Liver (tissue), 9 donors: ENCODE results near the gene LEF1. TPM values are rescaled to one million over a fixed set of nuclear protein-coding genes. Genes with fewer than 3 reads are reported as not detected.

Experiments
- DNase-seq: peaks from one replicate; pipeline ENCODE4 v3.0.0-alpha.2; 2017; ENCODE audit warnings: low spot score
- H3K27ac ChIP-seq, 2 donors: one replicate each; pipeline ENCODE4 v1.7.0; 2013; ENCODE audit warnings: inconsistent platforms in 2 of 2, low read length in 2 of 2, control low read depth in 1 of 2, low read depth in 1 of 2, mild to moderate bottlenecking in 1 of 2
- H3K27me3 ChIP-seq, 4 donors: one replicate each; pipeline versions ENCODE4 v1.6.1 to v1.7.0; 2013; ENCODE audit warnings: low read length in 3 of 4, inconsistent platforms in 1 of 4, mild to moderate bottlenecking in 1 of 4, moderate library complexity in 1 of 4; ENCODE audit not compliant: control insufficient read depth in 4 of 4, insufficient read depth in 4 of 4
- H3K36me3 ChIP-seq, 4 donors: one replicate each; pipeline versions ENCODE4 v1.6.1 to v1.7.0; 2013; ENCODE audit warnings: low read length in 3 of 4, mild to moderate bottlenecking in 3 of 4, low read depth in 1 of 4, moderate library complexity in 1 of 4; ENCODE audit not compliant: control insufficient read depth in 4 of 4, insufficient read depth in 3 of 4
- H3K4me1 ChIP-seq, 4 donors: one replicate each; pipeline versions ENCODE4 v1.6.1 to v1.7.0; 2013; ENCODE audit warnings: low read length in 3 of 4, mild to moderate bottlenecking in 3 of 4, moderate library complexity in 1 of 4; ENCODE audit not compliant: control insufficient read depth in 4 of 4, insufficient read depth in 4 of 4
- H3K4me3 ChIP-seq, 3 donors: one replicate each; pipeline versions ENCODE4 v1.6.1 to v1.7.0; 2013; ENCODE audit warnings: low read length in 3 of 3, control low read depth in 1 of 3, low read depth in 1 of 3, mild to moderate bottlenecking in 1 of 3
- H3K9ac ChIP-seq, 2 donors: one replicate each; pipeline ENCODE4 v1.7.0; 2013; ENCODE audit warnings: low read length in 2 of 2, mild to moderate bottlenecking in 2 of 2, moderate library complexity in 2 of 2, control low read depth in 1 of 2, low read depth in 1 of 2
- H3K9me3 ChIP-seq, 4 donors: one replicate each; pipeline versions ENCODE4 v1.6.1 to v1.7.0; 2013; ENCODE audit warnings: low read length in 3 of 4; ENCODE audit not compliant: control insufficient read depth in 4 of 4
- FOXA1 ChIP-seq: IDR thresholded peaks from 2 replicates; pipeline ENCODE4 v1.6.1; 2016; ENCODE audit warnings: antibody characterized with exemption
- FOXA2 ChIP-seq: IDR thresholded peaks from 2 replicates; pipeline ENCODE4 v1.6.1; 2016; ENCODE audit warnings: antibody characterized with exemption
- GABPA ChIP-seq, 2 donors: IDR thresholded peaks in 1 of 2; conservative IDR thresholded peaks in 1 of 2; 2 replicates each; pipeline ENCODE4 v1.6.1; 2016; ENCODE audit warnings: antibody characterized with exemption in 2 of 2, mild to moderate bottlenecking in 1 of 2, moderate library complexity in 1 of 2
- HNF4G ChIP-seq: IDR thresholded peaks from 2 replicates; pipeline ENCODE4 v1.6.1; 2016; ENCODE audit warnings: antibody characterized with exemption
- NR2F2 ChIP-seq: IDR thresholded peaks from 2 replicates; pipeline ENCODE4 v1.6.1; 2016; ENCODE audit warnings: antibody characterized with exemption
- REST ChIP-seq: IDR thresholded peaks from 2 replicates; pipeline ENCODE4 v1.6.1; 2016; ENCODE audit warnings: antibody characterized with exemption, mild to moderate bottlenecking
- SP1 ChIP-seq: IDR thresholded peaks from 2 replicates; pipeline ENCODE4 v1.6.1; 2018; ENCODE audit warnings: antibody characterized with exemption, mild to moderate bottlenecking
- YY1 ChIP-seq: IDR thresholded peaks from 2 replicates; pipeline ENCODE4 v1.6.1; 2016; ENCODE audit warnings: antibody characterized with exemption, mild to moderate bottlenecking
- ZBTB33 ChIP-seq: IDR thresholded peaks from 2 replicates; pipeline ENCODE4 v1.6.1; 2016; ENCODE audit warnings: antibody characterized with exemption
- WGBS: extraction: QIAGEN DNeasy Blood & Tissue Kit; methylation state at CpG from one replicate; pipeline ENCODE4 v1.1.7; 2013; 5-methylcytosine and 5-hydroxymethylcytosine counted together
- polyA plus RNA-seq, 2 donors: library from polyadenylated mRNA; stranded (reverse) in 1 of 2; unstranded in 1 of 2; fragments of 200-250 nt in 1 of 2; fragments of >200 nt in 1 of 2; fragmentation: Nextera tagmentation in 1 of 2; extraction: Ambion mirVana in 1 of 2; gene quantifications; one replicate each; pipeline versions ENCODE4 v1.2.1 to v1.2.3, GENCODE V29; 2013 to 2015
- total RNA-seq, 2 donors: library from RNA; depleted of rRNA; stranded (reverse); fragments of >200 nt; gene quantifications; one replicate each; pipeline ENCODE4 v1.2.3, GENCODE V29; 2014
- donor health status: healthy.
- donor health status: healthy.
- donor health status: healthy.
- donor health status: healthy.
- donor health status: healthy.

LEF1 gene
- total and polyA plus RNA-seq, 4 donors: 0.22 to 6.4 (median 0.46) TPM

GRCh38 chr4:108149588-108150380, 18.9 kb downstream of the LEF1 start:
- DNase-seq: no peak
- Histone ChIP-seq H3K4me1 (no peaks in the 10 kb centered on the region), H3K9me3 (peaks cover 0 to 2% (median 0%) of the 10 kb centered on the region in 4 donors), H3K36me3 (no peaks in the 10 kb centered on the region), H3K27me3 (peaks cover 0 to 8% (median 0%) of the 10 kb centered on the region in 4 donors), H3K9ac (no peak overlapping the region), H3K27ac (no peak overlapping the region), H3K4me3 (no peak overlapping the region)
- TF ChIP-seq SP1 (no peak), YY1 (no peak), REST (no peak), ZBTB33 (no peak), GABPA (IDR thresholded peaks at IDR 0.05 in 1 of 2, conservative IDR thresholded peaks at IDR 0.05 in 1 of 2) (no peak), FOXA2 (no peak), FOXA1 (no peak)
- 75% methylated on average over 3 of the region's 3 CpGs for WGBS

- TF ChIP-seq NR2F2 (no peak), YY1 (no peak), ZBTB33 (no peak), HNF4G (no peak)
- 88% methylated on average over 1 of the region's 1 CpG for WGBS
Measured at GRCh38 chr4:108148316-108148715, 20.4 kb downstream of the LEF1 start.

More at GRCh38 chr4:108148316-108148715, 20.4 kb downstream of the LEF1 start:
- no peak for DNase-seq
- H3K9ac ChIP-seq: no peak overlapping the region
- H3K27ac ChIP-seq: no peak overlapping the region
- H3K4me3 ChIP-seq: no peak overlapping the region
- H3K9me3 ChIP-seq: peaks cover 0 to 2% (median 0%) of the 10 kb centered on the region in 4 donors
- no peaks in the 10 kb centered on the region for H3K36me3 ChIP-seq
- peaks cover 0 to 11% (median 1%) of the 10 kb centered on the region in 4 donors for H3K27me3 ChIP-seq
- H3K4me1 ChIP-seq: no peaks in the 10 kb centered on the region
